OCI-M2 (cell line): ENCODE measurements around the gene CTU2.

ENCODE experiments used
- DNase-seq: peaks from one replicate; lab custom pipeline; 2025; ENCODE audit not compliant: unreplicated experiment; lab: John Stamatoyannopoulos, UW

The CTU2 gene

GRCh38 chr16:88696441-88696840, 9.9 kb upstream of the CTU2 start:
- no peak for DNase-seq

- no peak for DNase-seq
Observed at GRCh38 chr16:88697116-88697830, 9.0 kb upstream of the CTU2 start.

- DNase-seq = no peak
Observed at GRCh38 chr16:88697831-88698615, 8.3 kb upstream of the CTU2 start.

GRCh38 chr16:88698646-88699045, 7.7 kb upstream of the CTU2 start:
- DNase-seq = no peak

- DNase-seq = no peak
Observed at GRCh38 chr16:88699180-88699579, 7.1 kb upstream of the CTU2 start.

- no peak for DNase-seq
Observed at GRCh38 chr16:88700322-88700635, 6.0 kb upstream of the CTU2 start.

GRCh38 chr16:88700636-88701482, 5.4 kb upstream of the CTU2 start:
- no peak for DNase-seq

- no peak for DNase-seq
Observed at GRCh38 chr16:88701581-88702370, 4.5 kb upstream of the CTU2 start.

- no peak for DNase-seq
Observed at GRCh38 chr16:88702371-88703210, 3.7 kb upstream of the CTU2 start.

- DNase-seq = no peak
Observed at GRCh38 chr16:88703486-88704309, 2.6 kb upstream of the CTU2 start.

GRCh38 chr16:88705076-88705684, 1.1 kb upstream of the CTU2 start:
- DNase-seq = no peak

GRCh38 chr16:88705801-88706228, 488 bp upstream of the CTU2 start:
- no peak for DNase-seq

GRCh38 chr16:88706965-88707826, 893 bp downstream of the CTU2 start:
- DNase-seq = no peak

GRCh38 chr16:88710556-88710955, 4.3 kb downstream of the CTU2 start:
- no peak for DNase-seq

GRCh38 chr16:88711750-88712340, 5.5 kb downstream of the CTU2 start:
- no peak for DNase-seq

GRCh38 chr16:88712362-88712979, 6.2 kb downstream of the CTU2 start:
- no peak for DNase-seq

GRCh38 chr16:88713054-88713453, 6.8 kb downstream of the CTU2 start:
- no peak for DNase-seq
